Bladder microvascular endothelial cell (primary cell): ENCODE data around the gene RPL38. TPM values are rescaled to one million over a fixed set of nuclear protein-coding genes. Genes with fewer than 3 reads are reported as not detected.

ENCODE experiments used
- total RNA-seq: library from RNA; depleted of rRNA; stranded (reverse); fragments of >200 nt; gene quantifications from 2 replicates; pipeline ENCODE4 v1.2.3, GENCODE V29; 2014

Gene RPL38
- total RNA-seq = 1,871 and 3,067 TPM in 2 replicates

DNA sequence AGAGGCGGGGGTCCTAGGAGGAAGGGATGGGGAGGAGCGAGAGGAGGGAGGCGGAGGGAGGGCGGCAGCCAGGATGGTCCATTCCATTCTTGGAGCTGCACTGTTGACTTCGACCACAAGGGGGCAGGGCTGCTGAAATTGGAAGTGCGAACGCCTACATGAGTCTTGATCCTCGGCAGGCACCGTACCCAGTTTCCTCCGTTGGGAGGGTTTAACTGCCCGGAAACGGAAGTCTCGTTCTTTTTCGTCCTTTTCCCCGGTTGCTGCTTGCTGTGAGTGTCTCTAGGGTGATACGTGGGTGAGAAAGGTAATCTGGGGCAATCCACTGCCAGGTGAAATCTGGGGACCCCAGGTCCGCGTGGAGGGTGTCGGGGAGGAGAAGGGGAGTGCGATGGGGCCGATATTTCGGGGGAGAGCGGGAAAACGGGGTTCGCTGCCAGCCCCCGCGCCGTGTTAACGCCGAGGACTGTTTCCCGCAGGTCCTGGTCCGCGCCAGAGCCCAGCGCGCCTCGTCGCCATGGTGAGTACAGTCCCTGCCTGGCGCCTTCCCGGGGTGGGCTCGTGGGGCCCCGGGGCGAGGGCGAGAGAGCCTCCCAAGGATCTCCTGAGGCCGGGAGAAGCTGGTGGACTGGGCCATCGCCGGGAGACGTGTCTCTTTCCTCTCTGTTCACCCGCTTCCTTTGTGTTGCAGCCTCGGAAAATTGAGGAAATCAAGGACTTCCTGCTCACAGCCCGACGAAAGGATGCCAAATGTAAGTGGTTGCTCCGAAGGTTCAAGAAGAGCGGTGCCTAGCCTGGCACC is at the start of gene RPL38:
RPL38 (plus strand) TSS at position 240 of the 802 bp plus-strand sequence; CDS start at position 518, 278 bp downstream.

DNA sequence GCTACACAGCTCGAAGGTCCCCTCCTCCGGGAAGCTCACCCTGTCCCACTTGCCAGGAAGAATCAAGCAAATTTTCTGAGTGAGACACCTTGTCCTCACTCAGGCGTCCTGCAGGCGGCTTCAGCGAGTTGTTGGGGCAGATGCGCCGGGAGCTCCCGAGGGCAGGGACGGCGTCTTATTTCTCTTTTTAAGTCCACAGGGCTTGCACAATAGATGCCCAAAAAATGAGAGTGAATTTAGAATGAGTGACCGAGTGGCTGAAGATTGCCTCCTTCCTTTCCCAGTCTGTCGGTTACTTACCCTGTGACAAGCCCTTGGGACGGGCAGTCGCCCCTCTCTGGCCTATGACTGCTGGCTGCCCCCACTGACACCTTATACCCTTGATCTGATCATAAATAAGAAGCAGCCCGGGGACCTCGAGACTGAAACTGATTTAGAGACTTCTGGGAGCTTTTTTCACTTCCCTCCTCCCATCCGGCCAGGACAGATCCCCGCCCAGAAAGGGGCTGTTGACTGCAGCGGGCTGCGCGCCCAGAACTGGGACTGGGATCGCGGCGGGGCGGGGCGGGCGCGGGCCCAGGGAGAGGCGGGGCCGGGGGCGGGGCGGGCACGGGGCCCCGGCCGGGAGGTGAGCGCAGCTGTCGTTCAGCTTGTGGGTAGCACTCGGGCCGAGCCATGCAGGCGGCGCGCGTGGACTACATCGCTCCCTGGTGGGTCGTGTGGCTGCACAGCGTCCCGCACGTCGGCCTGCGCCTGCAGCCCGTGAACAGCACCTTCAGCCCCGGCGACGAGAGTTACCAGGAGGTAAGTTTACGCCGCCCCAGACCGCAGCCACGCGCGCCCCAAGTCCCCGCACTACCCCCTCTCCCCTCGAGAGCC is 9.7 kb downstream of the RPL38 start, which contains the start of gene TTYH2:
TTYH2 (plus strand) TSS at position 659 of the 879 bp plus-strand sequence; CDS start at position 676, 17 bp downstream.

Other genes starting within 250 kb of the RPL38 start
- 0.32 and 0.82 TPM in 2 replicates for gene TTYH2, start 9.9 kb downstream of the RPL38 start, total RNA-seq
- gene DNAI2, start 70.6 kb downstream of the RPL38 start, total RNA-seq = not detected in 2 replicates
- gene KIF19, start 122.5 kb downstream of the RPL38 start, total RNA-seq = 5.0 and 11.3 TPM in 2 replicates
- gene BTBD17, start 158.2 kb downstream of the RPL38 start, total RNA-seq = under 0.01 TPM in 1 of 2 replicates, not detected in the other
- gene GPR142, start 163.8 kb downstream of the RPL38 start, total RNA-seq = 0.16 and 0.19 TPM in 2 replicates
- 0.19 and 0.49 TPM in 2 replicates for gene GPRC5C, start 228.4 kb downstream of the RPL38 start, total RNA-seq